HEK293 (cell line): ENCODE measurements around the gene KCNK7.

Source experiments
- BCL11B ChIP-seq: fragments of 450-650 bp; formaldehyde crosslinking; IDR thresholded peaks from 2 replicates; pipeline ENCODE4 v1.5.1; 2016; ENCODE audit warnings: low read depth, missing biosample characterization, missing genetic modification characterization
- PRDM10 ChIP-seq: fragments of 450-650 bp; formaldehyde crosslinking; IDR thresholded peaks from 2 replicates; pipeline ENCODE4 v1.5.1; 2016; ENCODE audit warnings: missing biosample characterization, missing genetic modification characterization
- PRDM2 ChIP-seq: fragments of 450-650 bp; formaldehyde crosslinking; IDR thresholded peaks from 2 replicates; pipeline ENCODE4 v1.5.1; 2016; ENCODE audit warnings: missing biosample characterization, missing genetic modification characterization, borderline replicate concordance
- REPIN1 ChIP-seq: fragments of 450-650 bp; formaldehyde crosslinking; IDR thresholded peaks from 2 replicates; pipeline ENCODE4 v1.5.1; 2017; ENCODE audit warnings: missing biosample characterization, missing genetic modification characterization, low read depth
- SCRT1 ChIP-seq: fragments of 450-650 bp; formaldehyde crosslinking; IDR thresholded peaks from 2 replicates; pipeline ENCODE4 v1.5.1; 2016; ENCODE audit warnings: missing biosample characterization, missing genetic modification characterization, borderline replicate concordance
- SP2 ChIP-seq: fragments of 450-650 bp; formaldehyde crosslinking; IDR thresholded peaks from 2 replicates; pipeline ENCODE4 v1.5.1; 2016; ENCODE audit warnings: missing biosample characterization, missing genetic modification characterization
- SP7 ChIP-seq: fragments of 450-650 bp; formaldehyde crosslinking; IDR thresholded peaks from 2 replicates; pipeline ENCODE4 v1.5.1; 2016; ENCODE audit warnings: missing biosample characterization, missing genetic modification characterization
- ZBTB44 ChIP-seq: fragments of 450-650 bp; IDR thresholded peaks from 2 replicates; pipeline ENCODE4 v1.5.1; 2018; ENCODE audit warnings: missing biosample characterization, mild to moderate bottlenecking, missing genetic modification characterization
- ZBTB48 ChIP-seq: fragments of 450-650 bp; formaldehyde crosslinking; IDR thresholded peaks from 2 replicates; pipeline ENCODE4 v1.5.1; 2016; ENCODE audit warnings: missing biosample characterization, missing genetic modification characterization
- ZIC2 ChIP-seq: fragments of 450-650 bp; formaldehyde crosslinking; IDR thresholded peaks from 2 replicates; pipeline ENCODE4 v1.5.1; 2016; ENCODE audit warnings: missing biosample characterization, missing genetic modification characterization
- ZNF138 ChIP-seq: fragments of 450-650 bp; formaldehyde crosslinking; IDR thresholded peaks from 2 replicates; pipeline ENCODE4 v1.5.1; 2016; ENCODE audit warnings: missing biosample characterization, missing genetic modification characterization, borderline replicate concordance
- ZNF146 ChIP-seq: fragments of 450-650 bp; formaldehyde crosslinking; IDR thresholded peaks from 2 replicates; pipeline ENCODE4 v1.5.1; 2016; ENCODE audit warnings: missing biosample characterization, missing genetic modification characterization
- ZNF155 ChIP-seq: fragments of 450-650 bp; formaldehyde crosslinking; IDR thresholded peaks from 2 replicates; pipeline ENCODE4 v1.5.1; 2016; ENCODE audit warnings: missing biosample characterization, missing genetic modification characterization
- ZNF266 ChIP-seq: fragments of 450-650 bp; formaldehyde crosslinking; IDR thresholded peaks from 2 replicates; pipeline ENCODE4 v1.5.1; 2016; ENCODE audit warnings: missing biosample characterization, missing genetic modification characterization, low read depth
- ZNF292 ChIP-seq: fragments of 450-650 bp; formaldehyde crosslinking; IDR thresholded peaks from 2 replicates; pipeline ENCODE4 v1.5.1; 2016; ENCODE audit warnings: low read depth, missing biosample characterization, missing genetic modification characterization, borderline replicate concordance
- ZNF324 ChIP-seq: fragments of 450-650 bp; formaldehyde crosslinking; IDR thresholded peaks from 2 replicates; pipeline ENCODE4 v1.5.1; 2016; ENCODE audit warnings: missing biosample characterization, missing genetic modification characterization
- ZNF394 ChIP-seq: fragments of 450-650 bp; formaldehyde crosslinking; IDR thresholded peaks from 2 replicates; pipeline ENCODE4 v1.5.1; 2016; ENCODE audit warnings: missing biosample characterization, missing genetic modification characterization, mild to moderate bottlenecking, moderate library complexity, borderline replicate concordance
- ZNF398 ChIP-seq: fragments of 450-650 bp; formaldehyde crosslinking; IDR thresholded peaks from 2 replicates; pipeline ENCODE4 v1.5.1; 2017; ENCODE audit warnings: missing biosample characterization, missing genetic modification characterization
- ZNF555 ChIP-seq: fragments of 450-650 bp; formaldehyde crosslinking; conservative IDR thresholded peaks from 2 replicates; pipeline ENCODE4 v1.5.1; 2017; ENCODE audit warnings: missing biosample characterization, mild to moderate bottlenecking, missing genetic modification characterization, inconsistent platforms
- ZNF558 ChIP-seq: fragments of 450-650 bp; formaldehyde crosslinking; IDR thresholded peaks from 2 replicates; pipeline ENCODE4 v1.5.1; 2016; ENCODE audit warnings: missing biosample characterization, missing genetic modification characterization
- ZNF610 ChIP-seq: fragments of 450-650 bp; formaldehyde crosslinking; IDR thresholded peaks from 2 replicates; pipeline ENCODE4 v1.5.1; 2016; ENCODE audit warnings: missing biosample characterization, missing genetic modification characterization, borderline replicate concordance
- ZNF621 ChIP-seq: fragments of 450-650 bp; formaldehyde crosslinking; IDR thresholded peaks from 2 replicates; pipeline ENCODE4 v1.5.1; 2017; ENCODE audit warnings: missing biosample characterization, missing genetic modification characterization
- ZNF645 ChIP-seq: fragments of 450-650 bp; formaldehyde crosslinking; IDR thresholded peaks from 2 replicates; pipeline ENCODE4; 2016; ENCODE audit warnings: missing biosample characterization, missing genetic modification characterization
- ZNF658 ChIP-seq: fragments of 450-650 bp; formaldehyde crosslinking; IDR thresholded peaks from 2 replicates; pipeline ENCODE4; 2016; ENCODE audit warnings: missing biosample characterization, missing genetic modification characterization
- ZNF830 ChIP-seq: fragments of 450-650 bp; IDR thresholded peaks from 2 replicates; pipeline ENCODE4 v1.5.0; 2018; ENCODE audit warnings: missing biosample characterization, missing genetic modification characterization, low read depth, mild to moderate bottlenecking, moderate library complexity

Gene KCNK7

GRCh38 chr11:65553301-65554001 lies 42.1 kb downstream of the KCNK7 start (continued):
- TF ChIP-seq PRDM2 (tag by site-specific recombination) = no peak
- peak; percentile 26; the same call in 1 of the 2 replicates for TF ChIP-seq PRDM10 (tag by site-specific recombination)
- TF ChIP-seq ZNF558 = no peak
- TF ChIP-seq ZNF146 = no peak
- TF ChIP-seq ZBTB48 (tag by site-specific recombination) = no peak
- no peak for TF ChIP-seq ZNF610 (tag by site-specific recombination)
- no peak for TF ChIP-seq ZNF830 (tag by site-specific recombination)
- peak; percentile 54 for TF ChIP-seq SP2 (tag by site-specific recombination)
- no peak for TF ChIP-seq ZNF394 (tag by site-specific recombination)
- TF ChIP-seq ZNF658 (tag by site-specific recombination) = no peak
- TF ChIP-seq ZNF292 (tag by site-specific recombination) = no peak
- TF ChIP-seq REPIN1 (tag by site-specific recombination) = no peak
- no peak for TF ChIP-seq ZIC2 (tag by site-specific recombination)
- TF ChIP-seq ZNF555 = no peak
- 0 out of 2 replicates have a peak, but pooled peaks have one; percentile 10 for TF ChIP-seq SP7 (tag by site-specific recombination)
- no peak for TF ChIP-seq ZNF324
- no peak for TF ChIP-seq ZNF138
- TF ChIP-seq SCRT1 (tag by site-specific recombination) = peak; percentile 59; the same call in 1 of the 2 replicates
- TF ChIP-seq ZBTB44 (tag by site-specific recombination) = 0 out of 2 replicates have a peak, but pooled peaks have one; percentile 34
- TF ChIP-seq BCL11B (tag by site-specific recombination) = no peak
- no peak for TF ChIP-seq ZNF266 (tag by site-specific recombination)
- no peak for TF ChIP-seq ZNF621 (tag by site-specific recombination)
- no peak for TF ChIP-seq ZNF645 (tag by site-specific recombination)
- TF ChIP-seq ZNF155 = no peak
- TF ChIP-seq ZNF398 (tag by site-specific recombination) = no peak
